A673 (cell line): ENCODE measurements around the gene METTL23.
"Not testable (repeated sequence)": the region's sequence is repeated elsewhere in the genome, so short reads cannot be mapped to it uniquely, and the experiment has no call there.

Source experiments
- CTCF ChIP-seq: fragments of 300-800, 200-600 bp; sonication (generic); conservative IDR thresholded peaks from 2 replicates; pipeline ENCODE4 v1.5.1; 2017; ENCODE audit warnings: low read depth, mild to moderate bottlenecking, antibody characterized with exemption, low read length, moderate library complexity, mixed read lengths
- EZH2 ChIP-seq: fragments of 200-600 bp; sonication (generic); IDR thresholded peaks from 2 replicates; pipeline ENCODE4 v1.6.1; 2017; ENCODE audit warnings: borderline replicate concordance, low read depth, mild to moderate bottlenecking, mixed read lengths, antibody characterized with exemption, low read length; ENCODE audit not compliant: poor library complexity, severe bottlenecking

GRCh38 chr17:76739568-76740115 lies 13.0 kb downstream of the METTL23 start:
- not testable (repeated sequence) for TF ChIP-seq CTCF, EZH2
